SHP77 treated with DMSO at 0.1 percent for 48 hours (cell line): ENCODE measurements around the gene L3MBTL3.
"Not testable (repeated sequence)": the region's sequence is repeated elsewhere in the genome, so short reads cannot be mapped to it uniquely, and the experiment has no call there.

Experiments
- DNase-seq: peaks from one replicate; lab custom pipeline; 2025; lab: John Stamatoyannopoulos, UW

The L3MBTL3 gene

GRCh38 chr6:130138909-130139242, 120.5 kb downstream of the L3MBTL3 start:
- DNase-seq = no peak

GRCh38 chr6:130140084-130140483, 121.7 kb downstream of the L3MBTL3 start:
- no peak for DNase-seq

- no peak for DNase-seq
Observed at GRCh38 chr6:130143709-130144108, 125.3 kb downstream of the L3MBTL3 start.

GRCh38 chr6:130147111-130147510, 128.7 kb downstream of the L3MBTL3 start:
- no peak for DNase-seq

GRCh38 chr6:130148181-130148580, 129.8 kb downstream of the L3MBTL3 start:
- no peak for DNase-seq

- DNase-seq = not testable (repeated sequence)
Observed at GRCh38 chr6:130149016-130149415, 130.6 kb downstream of the L3MBTL3 start.

- no peak for DNase-seq
Observed at GRCh38 chr6:130150906-130151305, 132.5 kb downstream of the L3MBTL3 start.

GRCh38 chr6:130152908-130153510, 134.6 kb downstream of the L3MBTL3 start:
- DNase-seq = no peak

- DNase-seq = no peak
Observed at GRCh38 chr6:130156908-130157307, 138.5 kb downstream of the L3MBTL3 start.

- no peak for DNase-seq
Observed at GRCh38 chr6:130158056-130158455, 139.7 kb downstream of the L3MBTL3 start.

GRCh38 chr6:130158548-130158947, 140.2 kb downstream of the L3MBTL3 start:
- no peak for DNase-seq

- no peak for DNase-seq
Observed at GRCh38 chr6:130159956-130160355, 141.6 kb downstream of the L3MBTL3 start.

GRCh38 chr6:130161683-130162404, 143.5 kb downstream of the L3MBTL3 start:
- DNase-seq = no peak

GRCh38 chr6:130162421-130162820, 144.0 kb downstream of the L3MBTL3 start:
- no peak for DNase-seq

- DNase-seq = no peak
Observed at GRCh38 chr6:130163266-130163665, 144.9 kb downstream of the L3MBTL3 start.

- no peak for DNase-seq
Observed at GRCh38 chr6:130164251-130164650, 145.9 kb downstream of the L3MBTL3 start.

GRCh38 chr6:130167655-130168054, 149.3 kb downstream of the L3MBTL3 start:
- DNase-seq = no peak

GRCh38 chr6:130170160-130170559, 151.8 kb downstream of the L3MBTL3 start:
- not testable (repeated sequence) for DNase-seq

GRCh38 chr6:130173377-130174004, 155.1 kb downstream of the L3MBTL3 start:
- DNase-seq = not testable (repeated sequence)

GRCh38 chr6:130176378-130176777, 158.0 kb downstream of the L3MBTL3 start:
- no peak for DNase-seq

GRCh38 chr6:130178692-130179091, 160.3 kb downstream of the L3MBTL3 start:
- DNase-seq = no peak

GRCh38 chr6:130182466-130182865, 164.1 kb downstream of the L3MBTL3 start:
- no peak for DNase-seq
